CD14-positive monocyte (primary cell): ENCODE data around the gene NDUFB8. TPM values are rescaled to one million over a fixed set of nuclear protein-coding genes. Genes with fewer than 3 reads are reported as not detected.

Experiments
- DNase-seq, 3 donors: peaks; one replicate each; pipeline ENCODE4 v3.0.0-alpha.2; 2011 to 2022
- H2AFZ ChIP-seq: 2 replicates; pipeline ENCODE4 v1.6.0; 2012; ENCODE audit warnings: mild to moderate bottlenecking, low read depth, low read length, inconsistent platforms; ENCODE audit not compliant: insufficient read depth, poor library complexity, severe bottlenecking
- H3K27ac ChIP-seq, 2 donors: 1 replicate in 1 of 2; 2 replicates in 1 of 2; pipeline ENCODE4 v1.5.1; 2012 to 2013; ENCODE audit warnings: low read length in 2 of 2, control low read depth in 1 of 2, inconsistent platforms in 1 of 2, low read depth in 1 of 2, mild to moderate bottlenecking in 1 of 2
- H3K27me3 ChIP-seq, 2 donors: one replicate each; pipeline versions ENCODE4 v1.6.0 to v1.6.1; 2011 to 2013; ENCODE audit warnings: low read length in 2 of 2; ENCODE audit not compliant: control insufficient read depth in 2 of 2, insufficient read depth in 2 of 2
- H3K36me3 ChIP-seq, 2 donors: replicated peaks in 1 of 2; 1 replicate in 1 of 2; 2 replicates in 1 of 2; pipeline versions ENCODE4 v1.5.1 to v1.6.1; 2012 to 2013; ENCODE audit warnings: low read length in 2 of 2, control low read depth in 1 of 2, inconsistent platforms in 1 of 2, mild to moderate bottlenecking in 1 of 2; ENCODE audit not compliant: insufficient read depth in 2 of 2, control insufficient read depth in 1 of 2
- H3K4me1 ChIP-seq, 2 donors: 1 replicate in 1 of 2; 2 replicates in 1 of 2; pipeline versions ENCODE4 v1.5.1 to v1.6.1; 2012 to 2013; ENCODE audit warnings: low read length in 2 of 2, control low read depth in 1 of 2, inconsistent platforms in 1 of 2, mild to moderate bottlenecking in 1 of 2, moderate library complexity in 1 of 2; ENCODE audit not compliant: insufficient read depth in 2 of 2, control insufficient read depth in 1 of 2
- H3K4me2 ChIP-seq: replicated peaks from 2 replicates; pipeline ENCODE3; 2012; ENCODE audit warnings: low read length, moderate library complexity, mild to moderate bottlenecking; ENCODE audit not compliant: poor library complexity, severe bottlenecking; ENCODE audit errors: extremely low read depth
- H3K4me3 ChIP-seq, 3 experiments: fragments of 200-600 bp in 1 of 3; sonication (generic) in 1 of 3; replicated peaks in 1 of 3; 1 replicate in 2 of 3; 2 replicates in 1 of 3; pipeline ENCODE4 v1.5.1; 2011 to 2013; ENCODE audit warnings: low read length in 3 of 3, mild to moderate bottlenecking in 3 of 3, control low read depth in 2 of 3, low read depth in 2 of 3, inconsistent platforms in 1 of 3, moderate library complexity in 1 of 3
- H3K79me2 ChIP-seq: 2 replicates; pipeline ENCODE4 v1.6.0; 2012; ENCODE audit warnings: mild to moderate bottlenecking, control low read depth, inconsistent platforms, low read length, moderate library complexity; ENCODE audit not compliant: insufficient read depth
- H3K9ac ChIP-seq: 2 replicates; pipeline ENCODE4 v1.6.0; 2017; ENCODE audit warnings: low read length, mild to moderate bottlenecking; ENCODE audit not compliant: insufficient read depth, poor library complexity, severe bottlenecking
- H3K9me3 ChIP-seq, 2 donors: replicated peaks in 1 of 2; 1 replicate in 1 of 2; 2 replicates in 1 of 2; pipeline versions ENCODE4 v1.5.1 to v1.6.1; 2012 to 2013; ENCODE audit warnings: low read length in 2 of 2, control low read depth in 1 of 2; ENCODE audit not compliant: control insufficient read depth in 1 of 2, insufficient read depth in 1 of 2
- H4K20me1 ChIP-seq: 2 replicates; pipeline ENCODE4 v1.6.0; 2012; ENCODE audit warnings: mild to moderate bottlenecking, low read length, control low read depth, moderate library complexity; ENCODE audit not compliant: insufficient read depth
- H3K27ac Mint-ChIP-seq, 7 donors: one replicate each; pipeline ENCODE4 v1.8.0; 2020; ENCODE audit warnings: mild to moderate bottlenecking in 7 of 7, mixed read lengths in 7 of 7, moderate library complexity in 6 of 7, inconsistent platforms in 2 of 7
- H3K27me3 Mint-ChIP-seq, 3 donors: one replicate each; pipeline ENCODE4 v1.8.0; 2021 to 2022; ENCODE audit warnings: low read depth in 3 of 3, mild to moderate bottlenecking in 3 of 3, mixed read lengths in 3 of 3, moderate library complexity in 3 of 3, inconsistent platforms in 1 of 3
- H3K36me3 Mint-ChIP-seq, 2 donors: one replicate each; pipeline ENCODE4 v1.8.0; 2020; ENCODE audit warnings: mixed read lengths in 2 of 2, inconsistent platforms in 1 of 2, mild to moderate bottlenecking in 1 of 2
- H3K4me1 Mint-ChIP-seq: one replicate; pipeline ENCODE4 v1.8.0; 2020; ENCODE audit warnings: mild to moderate bottlenecking, mixed read lengths
- H3K4me3 Mint-ChIP-seq, 2 donors: one replicate each; pipeline ENCODE4 v1.8.0; 2020; ENCODE audit warnings: mild to moderate bottlenecking in 2 of 2, mixed read lengths in 2 of 2, moderate library complexity in 1 of 2
- H3K9me3 Mint-ChIP-seq, 7 donors: one replicate each; pipeline ENCODE4 v1.8.0; 2020 to 2022; ENCODE audit warnings: mixed read lengths in 7 of 7, mild to moderate bottlenecking in 6 of 7, moderate library complexity in 6 of 7, inconsistent platforms in 2 of 7
- WGBS: methylation state at CpG from one replicate; pipeline ENCODE4 v1.1.5; 2013; ENCODE audit warnings: missing lambda C conversion rate; ENCODE audit not compliant: insufficient coverage; 5-methylcytosine and 5-hydroxymethylcytosine counted together
- intact Hi-C, 2 donors: fragments of 100-400 bp; cut with micrococcal nuclease; formaldehyde crosslinking; loops; one replicate each; pipeline versions ENCODE4 v1.15.0 to v1.15.1; 2023
- polyA plus RNA-seq, 3 donors: library from polyadenylated mRNA; depleted of rRNA in 1 of 3; unstranded in 2 of 3; stranded (reverse) in 1 of 3; fragments of 300-500 nt in 2 of 3; fragments of >200 nt in 1 of 3; fragmentation: Illumina TruSeq in 2 of 3; gene quantifications; 1 replicate in 2 of 3; 2 replicates in 1 of 3; pipeline ENCODE4 v1.2.3, GENCODE V29; 2012 to 2021
- TF ChIP-seq, protein P1 (sequence below): fragments of 200-600 bp; IDR thresholded peaks from one replicate; pipeline ENCODE4 v1.8.0; 2022; ENCODE audit warnings: antibody characterized with exemption, mild to moderate bottlenecking

The NDUFB8 gene
- polyA plus RNA-seq, 3 donors, result 124 to 419 (median 381) TPM

DNA sequence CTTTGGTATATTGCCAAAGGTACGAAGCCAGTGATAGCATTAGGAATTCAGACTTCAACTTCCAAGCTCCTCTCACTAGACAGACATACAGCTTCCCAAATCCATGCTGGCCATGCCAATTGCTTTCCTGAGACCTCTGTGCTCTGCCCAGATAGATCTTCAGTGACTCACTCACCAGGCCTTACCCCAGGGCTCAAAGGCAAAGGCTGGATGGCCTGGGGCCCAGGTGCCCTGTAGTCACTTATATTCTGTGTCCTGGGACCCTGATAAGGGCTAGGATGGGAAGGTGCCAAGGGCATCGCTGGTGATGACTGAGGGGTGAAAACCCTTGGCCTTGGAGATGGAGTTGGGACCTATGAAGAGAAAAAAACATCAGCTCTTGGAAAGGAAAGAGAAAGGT is 39.1 kb downstream of the NDUFB8 start:
- Histone ChIP-seq H3K27me3 (no peaks in the 10 kb centered on the region), H3K36me3 (peaks cover 30 to 47% of the 10 kb centered on the region in 2 donors)
- peaks cover 54 to 56% of the 10 kb centered on the region in 2 donors for H3K36me3 Mint-ChIP-seq

DNA sequence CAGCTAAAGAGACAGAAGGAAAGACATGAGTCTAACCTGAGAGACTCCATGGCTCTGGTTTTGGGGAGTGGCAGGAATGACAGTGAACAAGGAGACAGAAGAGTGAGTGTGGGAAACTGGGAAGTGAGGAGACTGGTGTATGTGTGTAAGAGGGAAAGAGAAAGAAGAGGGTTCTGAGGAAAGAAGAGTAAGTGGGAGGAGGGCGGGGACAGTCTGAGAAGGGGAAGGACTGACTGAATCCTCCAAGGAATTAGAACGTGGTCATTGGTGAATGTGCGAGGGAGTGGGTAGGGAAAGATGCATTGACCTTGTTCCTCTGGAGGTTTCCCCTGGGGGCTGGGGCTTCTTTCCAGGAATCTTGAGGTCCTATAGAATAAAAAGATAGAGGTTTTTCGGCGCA is 40.3 kb downstream of the NDUFB8 start:
- WGBS, result 97% methylated on average over 3 of the region's 5 CpGs
- Mint-ChIP-seq H3K27ac (no peak overlapping the region), H3K9me3 (peaks cover 0 to 1% (median 0%) of the 10 kb centered on the region in 7 donors), H3K4me3 (no peak overlapping the region), H3K27me3 (peaks cover 0 to 3% (median 3%) of the 10 kb centered on the region in 3 donors), H3K36me3 (peaks cover 46 to 57% of the 10 kb centered on the region in 2 donors), H3K4me1 (no peaks in the 10 kb centered on the region)
- Histone ChIP-seq H3K27me3 (no peaks in the 10 kb centered on the region), H2AFZ (no peak overlapping the region), H3K36me3 (peaks cover 26 to 37% of the 10 kb centered on the region in 2 donors), H4K20me1 (no peaks in the 10 kb centered on the region), H3K4me1 (no peaks in the 10 kb centered on the region), H3K4me3 (no peak overlapping the region), H3K27ac (no peak overlapping the region), H3K79me2 (no peaks in the 10 kb centered on the region), H3K4me2 (no peak overlapping the region), H3K9me3 (no peaks in the 10 kb centered on the region), H3K9ac (no peak overlapping the region)
- DNase-seq, result no peak
- TF ChIP-seq, protein P1, sequence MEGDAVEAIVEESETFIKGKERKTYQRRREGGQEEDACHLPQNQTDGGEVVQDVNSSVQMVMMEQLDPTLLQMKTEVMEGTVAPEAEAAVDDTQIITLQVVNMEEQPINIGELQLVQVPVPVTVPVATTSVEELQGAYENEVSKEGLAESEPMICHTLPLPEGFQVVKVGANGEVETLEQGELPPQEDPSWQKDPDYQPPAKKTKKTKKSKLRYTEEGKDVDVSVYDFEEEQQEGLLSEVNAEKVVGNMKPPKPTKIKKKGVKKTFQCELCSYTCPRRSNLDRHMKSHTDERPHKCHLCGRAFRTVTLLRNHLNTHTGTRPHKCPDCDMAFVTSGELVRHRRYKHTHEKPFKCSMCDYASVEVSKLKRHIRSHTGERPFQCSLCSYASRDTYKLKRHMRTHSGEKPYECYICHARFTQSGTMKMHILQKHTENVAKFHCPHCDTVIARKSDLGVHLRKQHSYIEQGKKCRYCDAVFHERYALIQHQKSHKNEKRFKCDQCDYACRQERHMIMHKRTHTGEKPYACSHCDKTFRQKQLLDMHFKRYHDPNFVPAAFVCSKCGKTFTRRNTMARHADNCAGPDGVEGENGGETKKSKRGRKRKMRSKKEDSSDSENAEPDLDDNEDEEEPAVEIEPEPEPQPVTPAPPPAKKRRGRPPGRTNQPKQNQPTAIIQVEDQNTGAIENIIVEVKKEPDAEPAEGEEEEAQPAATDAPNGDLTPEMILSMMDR, result no peak
- intact Hi-C loops, result no loop called here

More for the DNA sequence above, 39.1 kb downstream of the NDUFB8 start:
- Histone ChIP-seq H3K9ac (no peak overlapping the region), H3K4me3 (no peak overlapping the region), H3K4me1 (no peaks in the 10 kb centered on the region), H3K4me2 (no peak overlapping the region), H2AFZ (no peak overlapping the region), H3K9me3 (no peaks in the 10 kb centered on the region), H4K20me1 (no peaks in the 10 kb centered on the region), H3K27ac (no peak overlapping the region), H3K79me2 (no peaks in the 10 kb centered on the region)
- peak overlapping the region in 1 of 7 donors; percentile 12 for H3K27ac Mint-ChIP-seq
- peaks cover 0 to 1% (median 0%) of the 10 kb centered on the region in 7 donors for H3K9me3 Mint-ChIP-seq
- H3K4me3 Mint-ChIP-seq, result no peak overlapping the region
- peaks cover 0 to 3% (median 0%) of the 10 kb centered on the region in 3 donors for H3K27me3 Mint-ChIP-seq
- no peak for DNase-seq
- TF ChIP-seq, protein P1, result no peak
- no peaks in the 10 kb centered on the region for H3K4me1 Mint-ChIP-seq
- intact Hi-C loops, result no loop called here
- WGBS, result 100% methylated on average over 1 of the region's 2 CpGs
